CD14-positive monocyte (primary cell): Measurements from ENCODE around the gene VSIR. TPM values are rescaled to one million over a fixed set of nuclear protein-coding genes. Genes with fewer than 3 reads are reported as not detected.

Experiments
- DNase-seq, 3 donors: peaks; one replicate each; pipeline ENCODE4 v3.0.0-alpha.2; 2011 to 2022
- H2AFZ ChIP-seq: 2 replicates; pipeline ENCODE4 v1.6.0; 2012; ENCODE audit warnings: mild to moderate bottlenecking, low read depth, low read length, inconsistent platforms; ENCODE audit not compliant: insufficient read depth, poor library complexity, severe bottlenecking
- H3K27ac ChIP-seq, 2 donors: 1 replicate in 1 of 2; 2 replicates in 1 of 2; pipeline ENCODE4 v1.5.1; 2012 to 2013; ENCODE audit warnings: low read length in 2 of 2, control low read depth in 1 of 2, inconsistent platforms in 1 of 2, low read depth in 1 of 2, mild to moderate bottlenecking in 1 of 2
- H3K27me3 ChIP-seq, 2 donors: one replicate each; pipeline versions ENCODE4 v1.6.0 to v1.6.1; 2011 to 2013; ENCODE audit warnings: low read length in 2 of 2; ENCODE audit not compliant: control insufficient read depth in 2 of 2, insufficient read depth in 2 of 2
- H3K36me3 ChIP-seq, 2 donors: replicated peaks in 1 of 2; 1 replicate in 1 of 2; 2 replicates in 1 of 2; pipeline versions ENCODE4 v1.5.1 to v1.6.1; 2012 to 2013; ENCODE audit warnings: low read length in 2 of 2, control low read depth in 1 of 2, inconsistent platforms in 1 of 2, mild to moderate bottlenecking in 1 of 2; ENCODE audit not compliant: insufficient read depth in 2 of 2, control insufficient read depth in 1 of 2
- H3K4me1 ChIP-seq, 2 donors: 1 replicate in 1 of 2; 2 replicates in 1 of 2; pipeline versions ENCODE4 v1.5.1 to v1.6.1; 2012 to 2013; ENCODE audit warnings: low read length in 2 of 2, control low read depth in 1 of 2, inconsistent platforms in 1 of 2, mild to moderate bottlenecking in 1 of 2, moderate library complexity in 1 of 2; ENCODE audit not compliant: insufficient read depth in 2 of 2, control insufficient read depth in 1 of 2
- H3K4me2 ChIP-seq: replicated peaks from 2 replicates; pipeline ENCODE3; 2012; ENCODE audit warnings: low read length, moderate library complexity, mild to moderate bottlenecking; ENCODE audit not compliant: poor library complexity, severe bottlenecking; ENCODE audit errors: extremely low read depth
- H3K4me3 ChIP-seq, 3 experiments: fragments of 200-600 bp in 1 of 3; sonication (generic) in 1 of 3; replicated peaks in 1 of 3; 1 replicate in 2 of 3; 2 replicates in 1 of 3; pipeline ENCODE4 v1.5.1; 2011 to 2013; ENCODE audit warnings: low read length in 3 of 3, mild to moderate bottlenecking in 3 of 3, control low read depth in 2 of 3, low read depth in 2 of 3, inconsistent platforms in 1 of 3, moderate library complexity in 1 of 3
- H3K79me2 ChIP-seq: 2 replicates; pipeline ENCODE4 v1.6.0; 2012; ENCODE audit warnings: mild to moderate bottlenecking, control low read depth, inconsistent platforms, low read length, moderate library complexity; ENCODE audit not compliant: insufficient read depth
- H3K9ac ChIP-seq: 2 replicates; pipeline ENCODE4 v1.6.0; 2017; ENCODE audit warnings: low read length, mild to moderate bottlenecking; ENCODE audit not compliant: insufficient read depth, poor library complexity, severe bottlenecking
- H3K9me3 ChIP-seq, 2 donors: replicated peaks in 1 of 2; 1 replicate in 1 of 2; 2 replicates in 1 of 2; pipeline versions ENCODE4 v1.5.1 to v1.6.1; 2012 to 2013; ENCODE audit warnings: low read length in 2 of 2, control low read depth in 1 of 2; ENCODE audit not compliant: control insufficient read depth in 1 of 2, insufficient read depth in 1 of 2
- H4K20me1 ChIP-seq: 2 replicates; pipeline ENCODE4 v1.6.0; 2012; ENCODE audit warnings: mild to moderate bottlenecking, low read length, control low read depth, moderate library complexity; ENCODE audit not compliant: insufficient read depth
- H3K27ac Mint-ChIP-seq, 7 donors: one replicate each; pipeline ENCODE4 v1.8.0; 2020; ENCODE audit warnings: mild to moderate bottlenecking in 7 of 7, mixed read lengths in 7 of 7, moderate library complexity in 6 of 7, inconsistent platforms in 2 of 7
- H3K27me3 Mint-ChIP-seq, 3 donors: one replicate each; pipeline ENCODE4 v1.8.0; 2021 to 2022; ENCODE audit warnings: low read depth in 3 of 3, mild to moderate bottlenecking in 3 of 3, mixed read lengths in 3 of 3, moderate library complexity in 3 of 3, inconsistent platforms in 1 of 3
- H3K36me3 Mint-ChIP-seq, 2 donors: one replicate each; pipeline ENCODE4 v1.8.0; 2020; ENCODE audit warnings: mixed read lengths in 2 of 2, inconsistent platforms in 1 of 2, mild to moderate bottlenecking in 1 of 2
- H3K4me1 Mint-ChIP-seq: one replicate; pipeline ENCODE4 v1.8.0; 2020; ENCODE audit warnings: mild to moderate bottlenecking, mixed read lengths
- H3K4me3 Mint-ChIP-seq, 2 donors: one replicate each; pipeline ENCODE4 v1.8.0; 2020; ENCODE audit warnings: mild to moderate bottlenecking in 2 of 2, mixed read lengths in 2 of 2, moderate library complexity in 1 of 2
- H3K9me3 Mint-ChIP-seq, 7 donors: one replicate each; pipeline ENCODE4 v1.8.0; 2020 to 2022; ENCODE audit warnings: mixed read lengths in 7 of 7, mild to moderate bottlenecking in 6 of 7, moderate library complexity in 6 of 7, inconsistent platforms in 2 of 7
- CTCF ChIP-seq: fragments of 200-600 bp; IDR thresholded peaks from one replicate; pipeline ENCODE4 v1.8.0; 2022; ENCODE audit warnings: antibody characterized with exemption, mild to moderate bottlenecking
- WGBS: methylation state at CpG from one replicate; pipeline ENCODE4 v1.1.5; 2013; ENCODE audit warnings: missing lambda C conversion rate; ENCODE audit not compliant: insufficient coverage; 5-methylcytosine and 5-hydroxymethylcytosine counted together
- intact Hi-C, 2 donors: fragments of 100-400 bp; cut with micrococcal nuclease; formaldehyde crosslinking; loops; one replicate each; pipeline versions ENCODE4 v1.15.0 to v1.15.1; 2023
- polyA plus RNA-seq, 3 donors: library from polyadenylated mRNA; depleted of rRNA in 1 of 3; unstranded in 2 of 3; stranded (reverse) in 1 of 3; fragments of 300-500 nt in 2 of 3; fragments of >200 nt in 1 of 3; fragmentation: Illumina TruSeq in 2 of 3; gene quantifications; 1 replicate in 2 of 3; 2 replicates in 1 of 3; pipeline ENCODE4 v1.2.3, GENCODE V29; 2012 to 2021

VSIR gene
- polyA plus RNA-seq, 3 donors: 635 to 1,133 (median 801) TPM

GRCh38 chr10:71801361-71801760 is 28.0 kb upstream of the VSIR start:
- peaks cover 78% of the 10 kb centered on the region for H3K4me1 Mint-ChIP-seq
- Histone ChIP-seq H3K4me3 (no peak overlapping the region), H3K9me3 (no peaks in the 10 kb centered on the region), H3K79me2 (no peaks in the 10 kb centered on the region), H2AFZ (no peak overlapping the region), H3K9ac (no peak overlapping the region), H4K20me1 (no peaks in the 10 kb centered on the region), H3K4me1 (peaks cover 71 to 90% of the 10 kb centered on the region in 2 donors), H3K27me3 (no peaks in the 10 kb centered on the region), H3K36me3 (no peaks in the 10 kb centered on the region), H3K4me2 (no peak overlapping the region), H3K27ac (peak overlapping the region in 1 of 2 donors; percentile 50)
- WGBS: 11% methylated on average over 1 of the region's 9 CpGs
- no peak for TF ChIP-seq CTCF
- peaks cover 0 to 4% (median 0%) of the 10 kb centered on the region in 7 donors for H3K9me3 Mint-ChIP-seq
- intact Hi-C loops: no loop called here
- DNase-seq: peak in 2 of 3 donors; percentile 48 to 49
- no peak overlapping the region for H3K4me3 Mint-ChIP-seq
- no peaks in the 10 kb centered on the region for H3K36me3 Mint-ChIP-seq
- peak overlapping the region in 3 of 7 donors; percentile 4 to 68 (median 66) for H3K27ac Mint-ChIP-seq
- H3K27me3 Mint-ChIP-seq: peaks cover 1 to 7% (median 3%) of the 10 kb centered on the region in 3 donors

GRCh38 chr10:71799608-71800453 is 26.5 kb upstream of the VSIR start:
- intact Hi-C loops: no loop called here
- Mint-ChIP-seq H3K4me1 (peaks cover 67% of the 10 kb centered on the region), H3K36me3 (no peaks in the 10 kb centered on the region), H3K9me3 (peaks cover 0 to 4% (median 0%) of the 10 kb centered on the region in 7 donors), H3K27me3 (peaks cover 3 to 5% (median 3%) of the 10 kb centered on the region in 3 donors), H3K4me3 (no peak overlapping the region), H3K27ac (peak overlapping the region in 1 of 7 donors; percentile 24)
- peaks cover 57 to 74% of the 10 kb centered on the region in 2 donors for H3K4me1 ChIP-seq
- no peaks in the 10 kb centered on the region for H3K79me2 ChIP-seq
- peaks cover 4% of the 10 kb centered on the region for H4K20me1 ChIP-seq
- H3K4me3 ChIP-seq: no peak overlapping the region
- H3K4me2 ChIP-seq: no peak overlapping the region
- no peak for TF ChIP-seq CTCF
- H2AFZ ChIP-seq: no peak overlapping the region
- WGBS: 0% methylated on average over 1 of the region's 3 CpGs
- H3K9ac ChIP-seq: no peak overlapping the region
- no peak for DNase-seq
- no peaks in the 10 kb centered on the region for H3K27me3 ChIP-seq
- H3K27ac ChIP-seq: no peak overlapping the region
- no peaks in the 10 kb centered on the region for H3K9me3 ChIP-seq
- H3K36me3 ChIP-seq: no peaks in the 10 kb centered on the region
